ENCODE results near the gene UBE2G2.

DNA sequence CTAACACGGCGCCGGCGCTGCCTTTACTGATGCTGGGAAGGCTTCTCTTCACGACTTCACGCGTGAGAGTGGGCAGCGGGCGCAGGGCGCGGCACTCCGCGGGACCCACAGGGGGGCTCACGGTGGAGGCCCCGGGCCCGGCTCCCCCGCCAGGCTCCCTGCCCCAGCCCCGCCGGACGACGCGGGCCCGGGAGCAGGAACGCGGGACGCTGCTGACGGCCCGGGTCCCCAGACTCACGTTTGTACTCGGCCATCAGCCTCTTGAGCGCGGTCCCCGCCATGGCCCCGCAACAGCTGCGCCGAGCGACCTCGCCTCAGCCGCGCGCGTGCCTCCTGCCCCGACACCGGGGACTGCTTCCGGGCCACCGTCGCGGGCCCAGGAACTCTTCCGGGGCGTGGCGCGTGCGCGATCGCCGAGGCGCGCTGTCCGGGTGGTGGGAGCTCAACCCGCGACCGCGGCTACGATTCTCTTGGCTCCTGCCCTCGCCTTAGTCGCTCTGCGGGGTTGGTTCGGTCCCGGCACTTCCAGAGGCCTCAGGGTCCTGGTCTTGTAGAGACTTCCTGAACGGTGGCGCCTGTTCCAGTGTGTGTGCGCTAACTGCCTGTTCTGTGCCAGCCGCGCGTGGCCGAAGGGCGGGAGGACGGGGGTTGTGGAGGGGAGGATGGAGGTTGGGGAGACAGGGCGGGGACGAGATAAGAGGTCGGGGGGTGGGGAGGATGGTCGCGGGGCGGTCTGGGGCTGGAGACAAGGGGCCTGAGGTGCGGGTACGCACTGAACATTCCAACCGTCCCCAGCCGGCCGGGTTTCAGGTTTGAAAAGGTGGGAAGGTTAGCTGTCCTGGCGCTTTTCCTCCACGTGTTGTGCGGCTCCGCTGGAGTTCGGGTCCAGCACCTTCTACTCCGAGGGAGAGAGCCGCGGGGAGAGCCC is at the start of gene UBE2G2:
- TF ChIP-seq, protein P1, sequence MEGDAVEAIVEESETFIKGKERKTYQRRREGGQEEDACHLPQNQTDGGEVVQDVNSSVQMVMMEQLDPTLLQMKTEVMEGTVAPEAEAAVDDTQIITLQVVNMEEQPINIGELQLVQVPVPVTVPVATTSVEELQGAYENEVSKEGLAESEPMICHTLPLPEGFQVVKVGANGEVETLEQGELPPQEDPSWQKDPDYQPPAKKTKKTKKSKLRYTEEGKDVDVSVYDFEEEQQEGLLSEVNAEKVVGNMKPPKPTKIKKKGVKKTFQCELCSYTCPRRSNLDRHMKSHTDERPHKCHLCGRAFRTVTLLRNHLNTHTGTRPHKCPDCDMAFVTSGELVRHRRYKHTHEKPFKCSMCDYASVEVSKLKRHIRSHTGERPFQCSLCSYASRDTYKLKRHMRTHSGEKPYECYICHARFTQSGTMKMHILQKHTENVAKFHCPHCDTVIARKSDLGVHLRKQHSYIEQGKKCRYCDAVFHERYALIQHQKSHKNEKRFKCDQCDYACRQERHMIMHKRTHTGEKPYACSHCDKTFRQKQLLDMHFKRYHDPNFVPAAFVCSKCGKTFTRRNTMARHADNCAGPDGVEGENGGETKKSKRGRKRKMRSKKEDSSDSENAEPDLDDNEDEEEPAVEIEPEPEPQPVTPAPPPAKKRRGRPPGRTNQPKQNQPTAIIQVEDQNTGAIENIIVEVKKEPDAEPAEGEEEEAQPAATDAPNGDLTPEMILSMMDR (IDR thresholded peaks at IDR 0.05), result no peak
- no peak for TF ChIP-seq POLR2A (IDR thresholded peaks at IDR 0.05)

Data from breast epithelium (tissue), 3 donors.